H1 (cell line): ENCODE measurements around the gene PTPN1. TPM values are rescaled to one million over a fixed set of nuclear protein-coding genes. Genes with fewer than 3 reads are reported as not detected.

ENCODE experiments used
- ASH2L ChIP-seq: fragments of 200-600, 300-600 bp; sonication (generic); IDR thresholded peaks from one replicate; pipeline ENCODE4 v1.7.1; 2017; ENCODE audit warnings: low read length
- ATF3 ChIP-seq: IDR thresholded peaks from 2 replicates; pipeline ENCODE4 v1.6.1; 2011; ENCODE audit warnings: low read depth, mild to moderate bottlenecking, low read length; ENCODE audit not compliant: insufficient read depth
- BCL11A ChIP-seq, 2 experiments: IDR thresholded peaks; one replicate each; pipeline ENCODE4 v1.6.1; 2011; ENCODE audit warnings: low read depth in 2 of 2, low read length in 2 of 2, mild to moderate bottlenecking in 2 of 2
- CHD1 ChIP-seq: IDR thresholded peaks from 2 replicates; pipeline ENCODE4 v1.6.1; 2012; ENCODE audit warnings: low read depth, low read length, improper control_type of control experiment
- EGR1 ChIP-seq: IDR thresholded peaks from 2 replicates; pipeline ENCODE4 v1.6.1; 2011; ENCODE audit warnings: low read depth, low read length, borderline replicate concordance
- SP2 ChIP-seq: IDR thresholded peaks from 2 replicates; pipeline ENCODE4 v1.6.1; 2012; ENCODE audit warnings: mild to moderate bottlenecking, low read length, inconsistent platforms
- polyA plus RNA-seq, 7 experiments: library from polyadenylated mRNA; depleted of rRNA in 3 of 7; stranded (reverse) in 5 of 7; unstranded in 2 of 7; fragments of >200 nt in 5 of 7; fragments of 200-250 nt in 2 of 7; gene quantifications; 1 replicate in 5 of 7; 2 replicates in 1 of 7; 4 replicates in 1 of 7; pipeline versions ENCODE4 v1.2.1 to v1.2.3, GENCODE V29; 2011 to 2013; ENCODE audit warnings: missing spikeins in 2 of 7, mixed read lengths in 2 of 7
- total RNA-seq: library from RNA; stranded (reverse); fragmentation: NEBNext Ultra II Directional; extraction: Animal tissue kit (Norgen Biotek cat#: 25700); gene quantifications from 2 replicates; pipeline ENCODE4 v1.2.1, GENCODE V29; 2021

The PTPN1 gene
- total and polyA plus RNA-seq, 2 of the 8 experiments (the other 6 are each of a cell fraction or from before 2014, with no cell fraction given): 18.6 to 32.1 TPM

GRCh38 chr20:50594231-50594590 is 84.0 kb downstream of the PTPN1 start (continued):
- no peak for TF ChIP-seq SP2
- no peak for TF ChIP-seq CHD1
- no peak for TF ChIP-seq ATF3
- TF ChIP-seq BCL11A (IDR thresholded peaks at IDR 0.05; ENCODE audit: low read depth in 2 of 2, low read length in 2 of 2): no peak
- no peak for TF ChIP-seq ASH2L
- no peak for TF ChIP-seq EGR1
- TF ChIP-seq, all 59 proteins: peak for 0
